ENCODE measurements around the gene POR. TPM values are rescaled to one million over a fixed set of nuclear protein-coding genes. Genes with fewer than 3 reads are reported as not detected.

Gene POR
- total and polyA plus RNA-seq, 2 of the 13 experiments (the other 11 are each of a cell fraction or from before 2014, with no cell fraction given), result 145 to 266 TPM

DNA sequence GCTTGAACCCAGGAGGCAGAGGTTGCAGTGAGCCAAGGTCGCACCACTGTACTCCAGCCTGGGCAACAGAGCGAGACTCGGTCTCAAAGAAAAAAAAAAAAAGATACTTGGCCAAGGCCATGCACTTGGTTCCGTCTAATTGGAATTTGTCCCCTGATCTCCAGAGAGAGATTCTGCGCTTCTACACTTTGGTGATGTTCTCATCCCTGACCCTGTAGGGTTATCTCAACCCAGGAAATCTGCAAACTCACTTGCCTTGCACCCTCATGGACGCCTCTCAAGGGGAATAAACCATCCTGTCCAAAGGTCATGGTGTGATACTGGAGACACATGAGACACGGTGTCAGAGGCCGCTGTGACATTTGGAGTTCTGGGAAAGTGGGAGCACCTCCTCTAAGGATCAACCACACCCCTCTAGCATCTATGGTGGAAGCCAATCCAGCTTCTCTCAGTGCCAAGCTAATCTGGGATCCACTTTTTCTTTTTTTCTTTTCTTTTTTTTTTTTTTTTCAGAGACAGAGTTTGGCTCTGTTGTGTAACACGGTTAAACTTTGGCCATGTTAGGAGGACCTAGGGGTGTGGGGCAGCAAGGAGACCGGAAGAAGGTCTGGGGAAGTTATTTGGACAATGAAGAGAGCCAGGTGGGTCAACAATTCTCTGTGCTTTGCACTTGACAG is 7.8 kb upstream of the POR start (continued):
- TF ChIP-seq SPEN (CRISPR knock-in tag; IDR thresholded peaks at IDR 0.05; ENCODE audit: low read depth) (0 out of 2 replicates have a peak, but pooled peaks have one; percentile 20), ZFP82 (CRISPR knock-in tag; IDR thresholded peaks at IDR 0.05; ENCODE audit: borderline replicate concordance) (no peak), ZSCAN31 (CRISPR knock-in tag; IDR thresholded peaks at IDR 0.05; ENCODE audit: low read depth) (no peak), ZNF232 (CRISPR knock-in tag; IDR thresholded peaks at IDR 0.05; ENCODE audit: borderline replicate concordance) (peak; percentile 49; the same call in 1 of the 2 replicates), ZNF3 (CRISPR knock-in tag; IDR thresholded peaks at IDR 0.05) (no peak), MAZ (IDR thresholded peaks at IDR 0.05; ENCODE audit: borderline replicate concordance, low read depth, low read length) (peak; percentile 58; the same call in 1 of the 2 replicates), MAZ (CRISPR knock-in tag; IDR thresholded peaks at IDR 0.05; ENCODE audit: low read depth) (no peak), ZBTB21 (CRISPR knock-in tag; IDR thresholded peaks at IDR 0.05) (no peak), ZNF10 (CRISPR knock-in tag; IDR thresholded peaks at IDR 0.05; ENCODE audit: borderline replicate concordance, low read depth) (no peak), ZNF12 (CRISPR knock-in tag; IDR thresholded peaks at IDR 0.05) (no peak), ATM (IDR thresholded peaks at IDR 0.05; ENCODE audit: borderline replicate concordance) (peak; percentile 96; the same call in 1 of the 2 replicates), KAT7 (CRISPR knock-in tag; IDR thresholded peaks at IDR 0.05; ENCODE audit: borderline replicate concordance) (no peak), ZNF121 (CRISPR knock-in tag; IDR thresholded peaks at IDR 0.05) (peak; percentile 99), KLF16 (CRISPR knock-in tag; IDR thresholded peaks at IDR 0.05) (peak in 1 of 2 experiments; percentile 86; a peak in 2 of 4 replicates), ZNF468 (CRISPR knock-in tag; IDR thresholded peaks at IDR 0.05) (no peak), ZNF569 (CRISPR knock-in tag; IDR thresholded peaks at IDR 0.05; ENCODE audit: borderline replicate concordance) (no peak), PHF21A (CRISPR knock-in tag; IDR thresholded peaks at IDR 0.05) (peak; percentile 95), ZNF20 (CRISPR knock-in tag; IDR thresholded peaks at IDR 0.05) (no peak), SOX6 (IDR thresholded peaks at IDR 0.05) (no peak), SOX6 (CRISPR knock-in tag; IDR thresholded peaks at IDR 0.05) (peak; percentile 92), RBFOX2 (IDR thresholded peaks at IDR 0.05; ENCODE audit: low read depth, low read length) (0 out of 2 replicates have a peak, but pooled peaks have one; percentile 26), RARA (CRISPR knock-in tag; IDR thresholded peaks at IDR 0.05) (peak; percentile 71), MAFF (IDR thresholded peaks at IDR 0.05; ENCODE audit: low read depth, low read length) (no peak), CENPT (CRISPR knock-in tag; IDR thresholded peaks at IDR 0.05; ENCODE audit: low read depth) (no peak), ZNF333 (CRISPR knock-in tag; IDR thresholded peaks at IDR 0.05; ENCODE audit: borderline replicate concordance) (no peak), ASH2L (IDR thresholded peaks at IDR 0.05; ENCODE audit: insufficient read length, low read depth, low read length) (peak; percentile 94), MED13 (CRISPR knock-in tag; IDR thresholded peaks at IDR 0.05) (peak; percentile 20; the same call in 1 of the 2 replicates), CBX1 (IDR thresholded peaks at IDR 0.05; ENCODE audit: low read depth) (no peak), KDM3A (CRISPR knock-in tag; IDR thresholded peaks at IDR 0.05; ENCODE audit: low read depth) (0 out of 2 replicates have a peak, but pooled peaks have one; percentile 14)
- TF ChIP-seq, protein P1, sequence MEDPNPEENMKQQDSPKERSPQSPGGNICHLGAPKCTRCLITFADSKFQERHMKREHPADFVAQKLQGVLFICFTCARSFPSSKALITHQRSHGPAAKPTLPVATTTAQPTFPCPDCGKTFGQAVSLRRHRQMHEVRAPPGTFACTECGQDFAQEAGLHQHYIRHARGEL (CRISPR knock-in tag; IDR thresholded peaks at IDR 0.05), result no peak
- TF ChIP-seq, protein P2, sequence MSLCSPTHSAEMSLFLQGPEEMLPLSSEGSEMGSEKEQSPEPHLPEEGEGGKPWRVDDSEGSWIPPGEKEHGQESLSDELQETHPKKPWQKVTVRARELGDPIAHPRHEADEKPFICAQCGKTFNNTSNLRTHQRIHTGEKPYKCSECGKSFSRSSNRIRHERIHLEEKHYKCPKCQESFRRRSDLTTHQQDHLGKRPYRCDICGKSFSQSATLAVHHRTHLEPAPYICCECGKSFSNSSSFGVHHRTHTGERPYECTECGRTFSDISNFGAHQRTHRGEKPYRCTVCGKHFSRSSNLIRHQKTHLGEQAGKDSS (CRISPR knock-in tag; IDR thresholded peaks at IDR 0.05; ENCODE audit: borderline replicate concordance, low read depth), result no peak
- TF ChIP-seq, protein P3, sequence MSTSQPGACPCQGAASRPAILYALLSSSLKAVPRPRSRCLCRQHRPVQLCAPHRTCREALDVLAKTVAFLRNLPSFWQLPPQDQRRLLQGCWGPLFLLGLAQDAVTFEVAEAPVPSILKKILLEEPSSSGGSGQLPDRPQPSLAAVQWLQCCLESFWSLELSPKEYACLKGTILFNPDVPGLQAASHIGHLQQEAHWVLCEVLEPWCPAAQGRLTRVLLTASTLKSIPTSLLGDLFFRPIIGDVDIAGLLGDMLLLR (CRISPR knock-in tag; IDR thresholded peaks at IDR 0.05), result no peak
